Measurements from ENCODE around the gene BRMS1L.

Gene BRMS1L

GRCh38 chr14:35909665-35910064 lies 83.5 kb downstream of the BRMS1L start:
- no peaks in the 10 kb centered on the region for H3K9me3 ChIP-seq (ENCODE audit: insufficient read depth, low read depth, low read length)
- H3F3A ChIP-seq (ENCODE audit: low read depth): no peaks in the 10 kb centered on the region
- no peaks in the 10 kb centered on the region for H3K36me3 ChIP-seq (ENCODE audit: insufficient read depth, low read length)
- no peak overlapping the region for H3K9ac ChIP-seq (ENCODE audit: low read depth, low read length, poor library complexity, severe bottlenecking)
- H3K9me2 ChIP-seq (replicated peaks; ENCODE audit: low read depth, low read length): no peaks in the 10 kb centered on the region
- H3K4me1 ChIP-seq (ENCODE audit: insufficient read depth, low read length, poor library complexity, severe bottlenecking): no peaks in the 10 kb centered on the region
- H4K20me1 ChIP-seq (ENCODE audit: insufficient read depth, low read length, poor library complexity, severe bottlenecking): no peaks in the 10 kb centered on the region
- no peak overlapping the region for H3K4me2 ChIP-seq (ENCODE audit: low read depth, low read length, poor library complexity, severe bottlenecking)
- TF ChIP-seq, protein P1, sequence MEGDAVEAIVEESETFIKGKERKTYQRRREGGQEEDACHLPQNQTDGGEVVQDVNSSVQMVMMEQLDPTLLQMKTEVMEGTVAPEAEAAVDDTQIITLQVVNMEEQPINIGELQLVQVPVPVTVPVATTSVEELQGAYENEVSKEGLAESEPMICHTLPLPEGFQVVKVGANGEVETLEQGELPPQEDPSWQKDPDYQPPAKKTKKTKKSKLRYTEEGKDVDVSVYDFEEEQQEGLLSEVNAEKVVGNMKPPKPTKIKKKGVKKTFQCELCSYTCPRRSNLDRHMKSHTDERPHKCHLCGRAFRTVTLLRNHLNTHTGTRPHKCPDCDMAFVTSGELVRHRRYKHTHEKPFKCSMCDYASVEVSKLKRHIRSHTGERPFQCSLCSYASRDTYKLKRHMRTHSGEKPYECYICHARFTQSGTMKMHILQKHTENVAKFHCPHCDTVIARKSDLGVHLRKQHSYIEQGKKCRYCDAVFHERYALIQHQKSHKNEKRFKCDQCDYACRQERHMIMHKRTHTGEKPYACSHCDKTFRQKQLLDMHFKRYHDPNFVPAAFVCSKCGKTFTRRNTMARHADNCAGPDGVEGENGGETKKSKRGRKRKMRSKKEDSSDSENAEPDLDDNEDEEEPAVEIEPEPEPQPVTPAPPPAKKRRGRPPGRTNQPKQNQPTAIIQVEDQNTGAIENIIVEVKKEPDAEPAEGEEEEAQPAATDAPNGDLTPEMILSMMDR (conservative IDR thresholded peaks at IDR 0.05; ENCODE audit: low read length): no peak
- no peak overlapping the region for H3K4me3 ChIP-seq (ENCODE audit: low read length, poor library complexity, severe bottlenecking)
- no peaks in the 10 kb centered on the region for H3K79me2 ChIP-seq (ENCODE audit: insufficient read depth, low read length)
- H3K27me3 ChIP-seq (ENCODE audit: insufficient read depth, low read length, poor library complexity, severe bottlenecking): no peaks in the 10 kb centered on the region
- no peak overlapping the region for H2AFZ ChIP-seq (ENCODE audit: low read length)

DNA sequence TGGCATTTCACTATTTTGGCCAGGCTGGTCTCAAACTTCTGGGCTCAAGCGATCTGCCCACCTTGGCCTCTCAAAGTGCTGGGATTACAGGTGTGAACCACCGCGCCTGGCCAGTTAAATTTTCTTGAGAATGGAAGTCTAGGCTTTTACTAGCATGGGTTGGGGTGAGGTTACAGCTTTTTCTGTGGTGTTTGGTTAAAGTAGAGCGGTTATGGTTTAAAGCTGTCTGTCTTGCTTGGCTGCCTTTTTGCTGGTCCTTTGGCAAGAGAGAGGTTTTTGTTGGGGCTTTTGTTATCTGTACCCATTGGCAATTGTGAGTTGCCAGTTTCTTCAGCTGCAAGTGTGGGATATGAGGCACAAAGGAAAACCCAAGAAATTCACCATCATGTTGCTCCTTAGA lies 84.1 kb downstream of the BRMS1L start:
- Histone ChIP-seq H3K4me2 (ENCODE audit: low read depth, low read length, poor library complexity, severe bottlenecking) (no peak overlapping the region), H4K20me1 (ENCODE audit: insufficient read depth, low read length, poor library complexity, severe bottlenecking) (no peaks in the 10 kb centered on the region), H3K9me3 (ENCODE audit: insufficient read depth, low read depth, low read length) (no peaks in the 10 kb centered on the region), H3F3A (ENCODE audit: low read depth) (no peaks in the 10 kb centered on the region), H3K4me1 (ENCODE audit: insufficient read depth, low read length, poor library complexity, severe bottlenecking) (no peaks in the 10 kb centered on the region), H3K9ac (ENCODE audit: low read depth, low read length, poor library complexity, severe bottlenecking) (no peak overlapping the region), H3K36me3 (ENCODE audit: insufficient read depth, low read length) (no peaks in the 10 kb centered on the region), H3K4me3 (ENCODE audit: low read length, poor library complexity, severe bottlenecking) (no peak overlapping the region), H3K27me3 (ENCODE audit: insufficient read depth, low read length, poor library complexity, severe bottlenecking) (no peaks in the 10 kb centered on the region), H3K9me2 (replicated peaks; ENCODE audit: low read depth, low read length) (no peaks in the 10 kb centered on the region), H2AFZ (ENCODE audit: low read length) (no peak overlapping the region), H3K79me2 (ENCODE audit: insufficient read depth, low read length) (no peaks in the 10 kb centered on the region)
- TF ChIP-seq, protein P1 (conservative IDR thresholded peaks at IDR 0.05; ENCODE audit: low read length): no peak
- TF ChIP-seq EZH2phosphoT487 (IDR thresholded peaks at IDR 0.05; ENCODE audit: borderline replicate concordance): no peak

DNA sequence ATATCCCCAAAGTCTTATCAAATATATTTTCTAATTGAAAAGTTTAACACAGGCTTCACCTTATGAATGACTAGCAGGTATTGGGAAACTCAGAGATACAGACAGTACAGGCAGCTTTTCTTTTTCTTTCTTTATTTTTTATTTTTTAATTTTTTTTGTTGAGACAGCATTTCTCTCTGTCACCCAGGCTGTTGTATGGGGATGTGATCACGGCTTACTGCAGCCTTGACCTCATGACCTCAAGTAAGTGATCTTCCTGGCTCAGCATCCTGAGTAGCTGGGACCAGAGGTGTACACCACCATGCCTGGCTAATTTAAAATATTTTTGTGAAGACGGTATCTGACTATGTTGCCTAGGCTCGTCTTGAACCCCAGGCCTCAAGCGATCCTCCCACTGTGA lies 85.0 kb downstream of the BRMS1L start:
- no peak for TF ChIP-seq EZH2phosphoT487 (IDR thresholded peaks at IDR 0.05; ENCODE audit: borderline replicate concordance)
- TF ChIP-seq, protein P1 (conservative IDR thresholded peaks at IDR 0.05; ENCODE audit: low read length): no peak
- no peaks in the 10 kb centered on the region for H3K9me3 ChIP-seq (ENCODE audit: insufficient read depth, low read depth, low read length)
- no peaks in the 10 kb centered on the region for H3K79me2 ChIP-seq (ENCODE audit: insufficient read depth, low read length)
- no peak overlapping the region for H3K4me2 ChIP-seq (ENCODE audit: low read depth, low read length, poor library complexity, severe bottlenecking)
- H3K36me3 ChIP-seq (ENCODE audit: insufficient read depth, low read length): no peaks in the 10 kb centered on the region
- H3K4me3 ChIP-seq (ENCODE audit: low read length, poor library complexity, severe bottlenecking): no peak overlapping the region
- H3K9ac ChIP-seq (ENCODE audit: low read depth, low read length, poor library complexity, severe bottlenecking): no peak overlapping the region
- no peaks in the 10 kb centered on the region for H3K27me3 ChIP-seq (ENCODE audit: insufficient read depth, low read length, poor library complexity, severe bottlenecking)
- no peak overlapping the region for H2AFZ ChIP-seq (ENCODE audit: low read length)
- H3F3A ChIP-seq (ENCODE audit: low read depth): no peaks in the 10 kb centered on the region
- H3K4me1 ChIP-seq (ENCODE audit: insufficient read depth, low read length, poor library complexity, severe bottlenecking): no peaks in the 10 kb centered on the region
- H3K9me2 ChIP-seq (replicated peaks; ENCODE audit: low read depth, low read length): no peaks in the 10 kb centered on the region
- no peaks in the 10 kb centered on the region for H4K20me1 ChIP-seq (ENCODE audit: insufficient read depth, low read length, poor library complexity, severe bottlenecking)

Data from Loucy (cell line).